Ammon's horn (tissue), 1 donor: Measurements from ENCODE around the gene DPM3.
"Not testable (repeated sequence)": the region's sequence is repeated elsewhere in the genome, so short reads cannot be mapped to it uniquely, and the experiment has no call there.

Source experiments
- DNase-seq: peaks from one replicate; pipeline ENCODE4 v3.0.0-alpha.2; 2016; ENCODE audit warnings: low spot score

The DPM3 gene

GRCh38 chr1:155125511-155125945, 14.8 kb downstream of the DPM3 start:
- no peak for DNase-seq

GRCh38 chr1:155124503-155125463, 15.5 kb downstream of the DPM3 start:
- DNase-seq = no peak

- no peak for DNase-seq
Measured at GRCh38 chr1:155123801-155124200, 16.5 kb downstream of the DPM3 start.

GRCh38 chr1:155122308-155122707, 18.0 kb downstream of the DPM3 start:
- no peak for DNase-seq

- no peak for DNase-seq
Measured at GRCh38 chr1:155121249-155121648, 19.1 kb downstream of the DPM3 start.

GRCh38 chr1:155120253-155120652, 20.1 kb downstream of the DPM3 start:
- no peak for DNase-seq

GRCh38 chr1:155118090-155118489, 22.2 kb downstream of the DPM3 start:
- DNase-seq = not testable (repeated sequence)

GRCh38 chr1:155117610-155118009, 22.7 kb downstream of the DPM3 start:
- DNase-seq = no peak

GRCh38 chr1:155116113-155116764, 24.1 kb downstream of the DPM3 start:
- DNase-seq = no peak

GRCh38 chr1:155113450-155113980, 26.8 kb downstream of the DPM3 start:
- DNase-seq = no peak

- DNase-seq = no peak
Measured at GRCh38 chr1:155110826-155111225, 29.5 kb downstream of the DPM3 start.

GRCh38 chr1:155110381-155110780, 29.9 kb downstream of the DPM3 start:
- DNase-seq = peak; percentile 48

- DNase-seq = no peak
Measured at GRCh38 chr1:155108296-155108695, 32.0 kb downstream of the DPM3 start.

GRCh38 chr1:155107309-155108264, 32.7 kb downstream of the DPM3 start:
- DNase-seq = no peak

- DNase-seq = no peak
Measured at GRCh38 chr1:155106862-155107261, 33.5 kb downstream of the DPM3 start.

GRCh38 chr1:155105604-155106011, 34.7 kb downstream of the DPM3 start:
- DNase-seq = no peak

GRCh38 chr1:155104605-155105534, 35.5 kb downstream of the DPM3 start:
- DNase-seq = no peak

GRCh38 chr1:155103325-155103724, 37.0 kb downstream of the DPM3 start:
- DNase-seq = no peak

- DNase-seq = no peak
Measured at GRCh38 chr1:155099331-155099730, 41.0 kb downstream of the DPM3 start.

- DNase-seq = no peak
Measured at GRCh38 chr1:155094622-155094948, 45.7 kb downstream of the DPM3 start.
